ENCODE measurements around the gene NAT10. TPM values are rescaled to one million over a fixed set of nuclear protein-coding genes. Genes with fewer than 3 reads are reported as not detected.

The NAT10 gene
- total and polyA plus RNA-seq, 4 donors, result 24.2 to 41.1 (median 27.7) TPM

GRCh38 chr11:34168642-34169420 is 63.4 kb downstream of the NAT10 start:
- no peak overlapping the region for H3K27ac ChIP-seq (ENCODE audit: low read depth in 1 of 2, low read length in 1 of 2)
- no peak overlapping the region for H3K9ac ChIP-seq (ENCODE audit: insufficient read depth in 1 of 2, low read length in 2 of 2)
- peaks cover 0 to 3% (median 0%) of the 10 kb centered on the region in 5 donors for H3K4me1 ChIP-seq (ENCODE audit: control insufficient read depth in 5 of 5, insufficient read depth in 5 of 5, low read length in 5 of 5)
- H3K9me3 ChIP-seq (ENCODE audit: control insufficient read depth in 4 of 4, insufficient read depth in 3 of 4, low read length in 3 of 4), result no peaks in the 10 kb centered on the region
- DNase-seq (no peak), ATAC-seq (ENCODE audit: insufficient read depth, low FRiP score) (no peak)
- no peak overlapping the region for H3K4me3 ChIP-seq
- H3K27me3 ChIP-seq (ENCODE audit: control insufficient read depth in 3 of 3, insufficient read depth in 3 of 3, low read length in 2 of 3), result no peaks in the 10 kb centered on the region
- 84 to 87% methylated on average over 18 of the region's 18 CpGs for WGBS, 2 donors
- TF ChIP-seq CTCF (IDR thresholded peaks at IDR 0.05; ENCODE audit: control extremely low read depth, extremely low read depth), result no peak
- peaks cover 0 to 3% (median 0%) of the 10 kb centered on the region in 4 donors for H3K36me3 ChIP-seq (ENCODE audit: control insufficient read depth in 4 of 4, insufficient read depth in 4 of 4, low read length in 4 of 4)

GRCh38 chr11:34169686-34170085 is 64.3 kb downstream of the NAT10 start:
- H3K9me3 ChIP-seq (ENCODE audit: control insufficient read depth in 4 of 4, insufficient read depth in 3 of 4, low read length in 3 of 4), result no peaks in the 10 kb centered on the region
- ATAC-seq (ENCODE audit: insufficient read depth, low FRiP score), result no peak
- H3K9ac ChIP-seq (ENCODE audit: insufficient read depth in 1 of 2, low read length in 2 of 2), result no peak overlapping the region

GRCh38 chr11:34173050-34173449 is 67.6 kb downstream of the NAT10 start:
- DNase-seq, result no peak
- Histone ChIP-seq H3K9me3 (ENCODE audit: control insufficient read depth in 4 of 4, insufficient read depth in 3 of 4, low read length in 3 of 4) (no peaks in the 10 kb centered on the region), H3K27me3 (ENCODE audit: control insufficient read depth in 3 of 3, insufficient read depth in 3 of 3, low read length in 2 of 3) (no peaks in the 10 kb centered on the region), H3K27ac (ENCODE audit: low read depth in 1 of 2, low read length in 1 of 2) (no peak overlapping the region), H3K4me3 (no peak overlapping the region), H3K36me3 (ENCODE audit: control insufficient read depth in 4 of 4, insufficient read depth in 4 of 4, low read length in 4 of 4) (no peaks in the 10 kb centered on the region), H3K9ac (ENCODE audit: insufficient read depth in 1 of 2, low read length in 2 of 2) (no peak overlapping the region), H3K4me1 (ENCODE audit: control insufficient read depth in 5 of 5, insufficient read depth in 5 of 5, low read length in 5 of 5) (peaks cover 0 to 22% (median 3%) of the 10 kb centered on the region in 5 donors)
- TF ChIP-seq CTCF (IDR thresholded peaks at IDR 0.05; ENCODE audit: control extremely low read depth, extremely low read depth), result no peak
- WGBS, 2 donors, result 96 to 98% methylated on average over 16 of the region's 16 CpGs
- ATAC-seq (ENCODE audit: insufficient read depth, low FRiP score), result no peak

More at GRCh38 chr11:34169686-34170085, 64.3 kb downstream of the NAT10 start:
- WGBS, 2 donors, result 63 to 68% methylated on average over 8 of the region's 8 CpGs
- Histone ChIP-seq H3K27ac (ENCODE audit: low read depth in 1 of 2, low read length in 1 of 2) (no peak overlapping the region), H3K4me1 (ENCODE audit: control insufficient read depth in 5 of 5, insufficient read depth in 5 of 5, low read length in 5 of 5) (peaks cover 0 to 7% (median 0%) of the 10 kb centered on the region in 5 donors), H3K36me3 (ENCODE audit: control insufficient read depth in 4 of 4, insufficient read depth in 4 of 4, low read length in 4 of 4) (peaks cover 0 to 3% (median 0%) of the 10 kb centered on the region in 4 donors), H3K27me3 (ENCODE audit: control insufficient read depth in 3 of 3, insufficient read depth in 3 of 3, low read length in 2 of 3) (no peaks in the 10 kb centered on the region), H3K4me3 (no peak overlapping the region)
- peak in 2 of 3 donors; percentile 33 to 54 for DNase-seq
- TF ChIP-seq CTCF (IDR thresholded peaks at IDR 0.05; ENCODE audit: control extremely low read depth, extremely low read depth), result no peak
